ENCODE measurements around the gene ARFGAP2.

The ARFGAP2 gene

GRCh38 chr11:47136921-47137320 is 39.8 kb downstream of the ARFGAP2 start:
- Histone ChIP-seq H3K27me3 (ENCODE audit: control insufficient read depth, insufficient read depth, low read length) (no peaks in the 10 kb centered on the region), H3K36me3 (ENCODE audit: control insufficient read depth, insufficient read depth, low read length) (no peaks in the 10 kb centered on the region), H3K4me3 (ENCODE audit: low read depth, low read length) (no peak overlapping the region), H3K9ac (ENCODE audit: low read depth, low read length) (no peak overlapping the region), H3K9me3 (ENCODE audit: control insufficient read depth, insufficient read depth, low read length) (no peaks in the 10 kb centered on the region), H3K4me1 (ENCODE audit: control insufficient read depth, insufficient read depth, low read length) (no peaks in the 10 kb centered on the region)

- H3K27me3 ChIP-seq (ENCODE audit: control insufficient read depth, insufficient read depth, low read length), result no peaks in the 10 kb centered on the region
- no peaks in the 10 kb centered on the region for H3K4me1 ChIP-seq (ENCODE audit: control insufficient read depth, insufficient read depth, low read length)
- H3K9ac ChIP-seq (ENCODE audit: low read depth, low read length), result no peak overlapping the region
- no peaks in the 10 kb centered on the region for H3K9me3 ChIP-seq (ENCODE audit: control insufficient read depth, insufficient read depth, low read length)
- H3K36me3 ChIP-seq (ENCODE audit: control insufficient read depth, insufficient read depth, low read length), result no peaks in the 10 kb centered on the region
- H3K4me3 ChIP-seq (ENCODE audit: low read depth, low read length), result no peak overlapping the region
Observed at GRCh38 chr11:47136327-47136726, 40.4 kb downstream of the ARFGAP2 start.

- H3K9me3 ChIP-seq (ENCODE audit: control insufficient read depth, insufficient read depth, low read length), result no peaks in the 10 kb centered on the region
- H3K36me3 ChIP-seq (ENCODE audit: control insufficient read depth, insufficient read depth, low read length), result no peaks in the 10 kb centered on the region
- no peak overlapping the region for H3K4me3 ChIP-seq (ENCODE audit: low read depth, low read length)
- H3K4me1 ChIP-seq (ENCODE audit: control insufficient read depth, insufficient read depth, low read length), result peaks cover 12% of the 10 kb centered on the region
- H3K27me3 ChIP-seq (ENCODE audit: control insufficient read depth, insufficient read depth, low read length), result no peaks in the 10 kb centered on the region
- no peak overlapping the region for H3K9ac ChIP-seq (ENCODE audit: low read depth, low read length)
Observed at GRCh38 chr11:47132981-47133380, 43.7 kb downstream of the ARFGAP2 start.

GRCh38 chr11:47132490-47132889 is 44.2 kb downstream of the ARFGAP2 start:
- Histone ChIP-seq H3K27me3 (ENCODE audit: control insufficient read depth, insufficient read depth, low read length) (no peaks in the 10 kb centered on the region), H3K9me3 (ENCODE audit: control insufficient read depth, insufficient read depth, low read length) (no peaks in the 10 kb centered on the region), H3K4me1 (ENCODE audit: control insufficient read depth, insufficient read depth, low read length) (peaks cover 12% of the 10 kb centered on the region), H3K36me3 (ENCODE audit: control insufficient read depth, insufficient read depth, low read length) (no peaks in the 10 kb centered on the region), H3K9ac (ENCODE audit: low read depth, low read length) (no peak overlapping the region), H3K4me3 (ENCODE audit: low read depth, low read length) (no peak overlapping the region)

GRCh38 chr11:47131136-47131535 is 45.5 kb downstream of the ARFGAP2 start:
- no peak overlapping the region for H3K4me3 ChIP-seq (ENCODE audit: low read depth, low read length)
- H3K9ac ChIP-seq (ENCODE audit: low read depth, low read length), result no peak overlapping the region
- no peaks in the 10 kb centered on the region for H3K9me3 ChIP-seq (ENCODE audit: control insufficient read depth, insufficient read depth, low read length)

GRCh38 chr11:47130543-47130942 is 46.1 kb downstream of the ARFGAP2 start:
- H3K27me3 ChIP-seq (ENCODE audit: control insufficient read depth, insufficient read depth, low read length), result no peaks in the 10 kb centered on the region
- H3K4me3 ChIP-seq (ENCODE audit: low read depth, low read length), result no peak overlapping the region
- no peaks in the 10 kb centered on the region for H3K36me3 ChIP-seq (ENCODE audit: control insufficient read depth, insufficient read depth, low read length)
- no peak overlapping the region for H3K9ac ChIP-seq (ENCODE audit: low read depth, low read length)
- H3K9me3 ChIP-seq (ENCODE audit: control insufficient read depth, insufficient read depth, low read length), result no peaks in the 10 kb centered on the region
- H3K4me1 ChIP-seq (ENCODE audit: control insufficient read depth, insufficient read depth, low read length), result peaks cover 12% of the 10 kb centered on the region

More at GRCh38 chr11:47131136-47131535, 45.5 kb downstream of the ARFGAP2 start:
- peaks cover 12% of the 10 kb centered on the region for H3K4me1 ChIP-seq (ENCODE audit: control insufficient read depth, insufficient read depth, low read length)
- H3K36me3 ChIP-seq (ENCODE audit: control insufficient read depth, insufficient read depth, low read length), result no peaks in the 10 kb centered on the region
- no peaks in the 10 kb centered on the region for H3K27me3 ChIP-seq (ENCODE audit: control insufficient read depth, insufficient read depth, low read length)

GRCh38 chr11:47127213-47127612 is 49.5 kb downstream of the ARFGAP2 start:
- no peak overlapping the region for H3K4me3 ChIP-seq (ENCODE audit: low read depth, low read length)
- H3K9ac ChIP-seq (ENCODE audit: low read depth, low read length), result no peak overlapping the region
- H3K36me3 ChIP-seq (ENCODE audit: control insufficient read depth, insufficient read depth, low read length), result no peaks in the 10 kb centered on the region
- peaks cover 17% of the 10 kb centered on the region for H3K4me1 ChIP-seq (ENCODE audit: control insufficient read depth, insufficient read depth, low read length)
- H3K27me3 ChIP-seq (ENCODE audit: control insufficient read depth, insufficient read depth, low read length), result no peaks in the 10 kb centered on the region
- H3K9me3 ChIP-seq (ENCODE audit: control insufficient read depth, insufficient read depth, low read length), result no peaks in the 10 kb centered on the region

GRCh38 chr11:47125083-47125482 is 51.6 kb downstream of the ARFGAP2 start:
- H3K4me3 ChIP-seq (ENCODE audit: low read depth, low read length), result no peak overlapping the region
- H3K27me3 ChIP-seq (ENCODE audit: control insufficient read depth, insufficient read depth, low read length), result no peaks in the 10 kb centered on the region
- no peak overlapping the region for H3K9ac ChIP-seq (ENCODE audit: low read depth, low read length)
- no peaks in the 10 kb centered on the region for H3K9me3 ChIP-seq (ENCODE audit: control insufficient read depth, insufficient read depth, low read length)
- peaks cover 5% of the 10 kb centered on the region for H3K4me1 ChIP-seq (ENCODE audit: control insufficient read depth, insufficient read depth, low read length)
- H3K36me3 ChIP-seq (ENCODE audit: control insufficient read depth, insufficient read depth, low read length), result no peaks in the 10 kb centered on the region

- Histone ChIP-seq H3K4me3 (ENCODE audit: low read depth, low read length) (no peak overlapping the region), H3K4me1 (ENCODE audit: control insufficient read depth, insufficient read depth, low read length) (peaks cover 4% of the 10 kb centered on the region), H3K27me3 (ENCODE audit: control insufficient read depth, insufficient read depth, low read length) (no peaks in the 10 kb centered on the region), H3K36me3 (ENCODE audit: control insufficient read depth, insufficient read depth, low read length) (no peaks in the 10 kb centered on the region), H3K9me3 (ENCODE audit: control insufficient read depth, insufficient read depth, low read length) (no peaks in the 10 kb centered on the region), H3K9ac (ENCODE audit: low read depth, low read length) (no peak overlapping the region)
Observed at GRCh38 chr11:47124675-47125074, 52.0 kb downstream of the ARFGAP2 start.

GRCh38 chr11:47123094-47123493 is 53.6 kb downstream of the ARFGAP2 start:
- H3K9me3 ChIP-seq (ENCODE audit: control insufficient read depth, insufficient read depth, low read length), result no peaks in the 10 kb centered on the region
- no peaks in the 10 kb centered on the region for H3K36me3 ChIP-seq (ENCODE audit: control insufficient read depth, insufficient read depth, low read length)
- H3K9ac ChIP-seq (ENCODE audit: low read depth, low read length), result no peak overlapping the region
- peaks cover 4% of the 10 kb centered on the region for H3K4me1 ChIP-seq (ENCODE audit: control insufficient read depth, insufficient read depth, low read length)
- H3K27me3 ChIP-seq (ENCODE audit: control insufficient read depth, insufficient read depth, low read length), result no peaks in the 10 kb centered on the region
- H3K4me3 ChIP-seq (ENCODE audit: low read depth, low read length), result no peak overlapping the region

- H3K36me3 ChIP-seq (ENCODE audit: control insufficient read depth, insufficient read depth, low read length), result no peaks in the 10 kb centered on the region
Observed at GRCh38 chr11:47121731-47122130, 54.9 kb downstream of the ARFGAP2 start.

GRCh38 chr11:47121056-47121455 is 55.6 kb downstream of the ARFGAP2 start:
- peaks cover 4% of the 10 kb centered on the region for H3K4me1 ChIP-seq (ENCODE audit: control insufficient read depth, insufficient read depth, low read length)
- no peaks in the 10 kb centered on the region for H3K9me3 ChIP-seq (ENCODE audit: control insufficient read depth, insufficient read depth, low read length)
- no peak overlapping the region for H3K9ac ChIP-seq (ENCODE audit: low read depth, low read length)
- H3K36me3 ChIP-seq (ENCODE audit: control insufficient read depth, insufficient read depth, low read length), result no peaks in the 10 kb centered on the region
- no peak overlapping the region for H3K4me3 ChIP-seq (ENCODE audit: low read depth, low read length)
- no peaks in the 10 kb centered on the region for H3K27me3 ChIP-seq (ENCODE audit: control insufficient read depth, insufficient read depth, low read length)

More at GRCh38 chr11:47121731-47122130, 54.9 kb downstream of the ARFGAP2 start:
- no peaks in the 10 kb centered on the region for H3K9me3 ChIP-seq (ENCODE audit: control insufficient read depth, insufficient read depth, low read length)
- no peak overlapping the region for H3K4me3 ChIP-seq (ENCODE audit: low read depth, low read length)
- H3K9ac ChIP-seq (ENCODE audit: low read depth, low read length), result no peak overlapping the region
- H3K27me3 ChIP-seq (ENCODE audit: control insufficient read depth, insufficient read depth, low read length), result no peaks in the 10 kb centered on the region
- peaks cover 4% of the 10 kb centered on the region for H3K4me1 ChIP-seq (ENCODE audit: control insufficient read depth, insufficient read depth, low read length)

Measured in iPS-15b (cell line).